Measurements from ENCODE around the gene ZXDC. TPM values are rescaled to one million over a fixed set of nuclear protein-coding genes. Genes with fewer than 3 reads are reported as not detected.

Gene ZXDC
- total RNA-seq, 1 experiment from 2014 or later, result 28.3 TPM

GRCh38 chr3:126525091-126525852 lies 49.6 kb upstream of the ZXDC start:
- H4K91ac ChIP-seq (ENCODE audit: insufficient read length, low read depth, low read length), result no peak overlapping the region
- no peaks in the 10 kb centered on the region for H3K23me2 ChIP-seq (ENCODE audit: insufficient read length, low read depth, low read length, poor library complexity, severe bottlenecking)
- Mint-ChIP-seq H3K27ac (no peak overlapping the region), H3K27me3 (ENCODE audit: low read depth) (peaks cover 41% of the 10 kb centered on the region), H3K4me1 (peaks cover 3 to 24% of the 10 kb centered on the region in 2 experiments), H3K36me3 (ENCODE audit: insufficient read depth in 1 of 3, low read depth in 3 of 3) (no peaks in the 10 kb centered on the region; a peak in 1 of 7 replicates), H3K9me3 (no peaks in the 10 kb centered on the region; a peak in 1 of 5 replicates), H3K4me3 (peak overlapping the region; percentile 69 to 79; a peak in 4 of 5 replicates)
- H4K20me1 ChIP-seq (ENCODE audit: control insufficient read depth, insufficient read depth, insufficient read length), result no peaks in the 10 kb centered on the region
- no peak overlapping the region for H2AK5ac ChIP-seq (ENCODE audit: insufficient read length, low read length)
- no peaks in the 10 kb centered on the region for H3K79me1 ChIP-seq (ENCODE audit: insufficient read depth, low read depth, low read length, poor library complexity, severe bottlenecking)
- H3K18ac ChIP-seq (ENCODE audit: insufficient read length, low read depth, low read length), result no peak overlapping the region
- no peak overlapping the region for H2BK20ac ChIP-seq (ENCODE audit: low read depth, low read length, poor library complexity, severe bottlenecking)
- H3K27ac ChIP-seq (ENCODE audit: insufficient read length, low read depth, low read length), result no peak overlapping the region
- no peak overlapping the region for H2BK5ac ChIP-seq (ENCODE audit: insufficient read length, low read length)
- no peak overlapping the region for H3K14ac ChIP-seq (ENCODE audit: insufficient read depth, low read length)
- H4K8ac ChIP-seq (replicated peaks; ENCODE audit: insufficient read length, low read depth, low read length), result no peak overlapping the region
- no peaks in the 10 kb centered on the region; the same call in 1 of the 2 replicates for H3K27me3 ChIP-seq (ENCODE audit: insufficient read depth, low read length)
- no CpG with 5 or more reads among the region's 12 CpGs for WGBS (ENCODE audit: extremely low coverage, insufficient read length, low lambda C conversion rate)
- no peaks in the 10 kb centered on the region for H3K4me1 ChIP-seq (ENCODE audit: insufficient read depth, low read length)
- H2BK15ac ChIP-seq (ENCODE audit: low read depth, low read length), result no peak overlapping the region
- no peak for DNase-seq
- H3K23ac ChIP-seq (ENCODE audit: insufficient read length, low read depth, low read length), result no peak overlapping the region
- H3K56ac ChIP-seq (ENCODE audit: insufficient read length, low read depth, low read length), result no peak overlapping the region
- no peaks in the 10 kb centered on the region for H3K79me2 ChIP-seq (ENCODE audit: insufficient read depth, low read length)
- no peak overlapping the region for H2BK12ac ChIP-seq (ENCODE audit: insufficient read length, low read depth, low read length)
- no peak overlapping the region for H3K4ac ChIP-seq (ENCODE audit: low read depth, low read length)
- H4K5ac ChIP-seq (ENCODE audit: insufficient read length, low read depth, low read length), result no peak overlapping the region
- no peak overlapping the region for H3K9ac ChIP-seq (ENCODE audit: extremely low read depth, insufficient read length, low read length)
- H2AFZ ChIP-seq (ENCODE audit: low read length), result no peak overlapping the region
- H2BK120ac ChIP-seq (ENCODE audit: low read depth, low read length, poor library complexity, severe bottlenecking), result no peak overlapping the region
- H3T11ph ChIP-seq (ENCODE audit: low read length), result no peak overlapping the region
- no peak for TF ChIP-seq CTCF (conservative IDR thresholded peaks at IDR 0.05)
- no peaks in the 10 kb centered on the region for H3K9me3 ChIP-seq (ENCODE audit: control insufficient read depth, low read depth, low read length)
- peak overlapping the region; percentile 37 for H3K4me2 ChIP-seq (ENCODE audit: insufficient read depth, insufficient read length, low read length)
